ENCODE data around the gene GAREM1.

The GAREM1 gene

GRCh38 chr18:32373505-32373904 lies 97.2 kb downstream of the GAREM1 start:
- Mint-ChIP-seq H3K9me3 (no peaks in the 10 kb centered on the region), H3K27me3 (no peaks in the 10 kb centered on the region), H3K4me1 (no peaks in the 10 kb centered on the region), H3K4me3 (no peak overlapping the region), H3K27ac (no peak overlapping the region), H3K36me3 (no peaks in the 10 kb centered on the region)
- ATAC-seq, result no peak

- H3K36me3 Mint-ChIP-seq, result no peaks in the 10 kb centered on the region
- no peak for ATAC-seq
- H3K4me3 Mint-ChIP-seq, result no peak overlapping the region
- H3K4me1 Mint-ChIP-seq, result no peaks in the 10 kb centered on the region
- no peaks in the 10 kb centered on the region for H3K9me3 Mint-ChIP-seq
- no peaks in the 10 kb centered on the region for H3K27me3 Mint-ChIP-seq
- no peak overlapping the region for H3K27ac Mint-ChIP-seq
Observed at GRCh38 chr18:32372381-32373061, 98.2 kb downstream of the GAREM1 start.

- ATAC-seq, result no peak
- H3K9me3 Mint-ChIP-seq, result no peaks in the 10 kb centered on the region
- H3K4me3 Mint-ChIP-seq, result no peak overlapping the region
Observed at GRCh38 chr18:32372047-32372380, 98.7 kb downstream of the GAREM1 start.

DNA sequence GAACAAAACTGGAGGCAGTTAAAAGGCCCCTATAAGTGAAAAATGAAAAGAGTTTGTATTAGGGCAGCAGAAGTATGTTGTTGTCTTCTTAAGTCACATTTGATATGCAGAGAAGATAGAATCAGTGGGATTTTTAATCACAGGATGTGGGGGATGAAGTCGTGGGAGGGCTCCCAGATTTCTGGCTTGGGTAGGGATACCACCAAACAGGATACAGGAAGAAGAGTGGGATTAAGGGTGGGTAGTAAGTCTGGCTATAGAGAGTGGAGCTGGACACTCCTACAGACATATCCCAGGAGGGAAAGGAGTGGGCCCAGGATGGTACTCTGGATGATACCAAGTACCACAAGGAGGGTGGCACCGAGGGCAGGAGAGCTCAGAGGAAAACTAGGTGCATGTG lies 99.3 kb downstream of the GAREM1 start:
- no peak overlapping the region for H3K27ac Mint-ChIP-seq
- H3K36me3 Mint-ChIP-seq, result no peaks in the 10 kb centered on the region
- no peaks in the 10 kb centered on the region for H3K4me1 Mint-ChIP-seq
- H3K27me3 Mint-ChIP-seq, result no peaks in the 10 kb centered on the region
- H3K9me3 Mint-ChIP-seq, result no peaks in the 10 kb centered on the region
- H3K4me3 Mint-ChIP-seq, result no peak overlapping the region
- ATAC-seq, result no peak

More at GRCh38 chr18:32372047-32372380, 98.7 kb downstream of the GAREM1 start:
- Mint-ChIP-seq H3K36me3 (no peaks in the 10 kb centered on the region), H3K27me3 (no peaks in the 10 kb centered on the region), H3K27ac (no peak overlapping the region), H3K4me1 (no peaks in the 10 kb centered on the region)

GRCh38 chr18:32368991-32369390 lies 101.7 kb downstream of the GAREM1 start:
- H3K4me1 Mint-ChIP-seq, result no peaks in the 10 kb centered on the region
- no peak overlapping the region for H3K27ac Mint-ChIP-seq
- ATAC-seq, result no peak
- H3K4me3 Mint-ChIP-seq, result no peak overlapping the region
- H3K36me3 Mint-ChIP-seq, result no peaks in the 10 kb centered on the region
- no peaks in the 10 kb centered on the region for H3K27me3 Mint-ChIP-seq
- H3K9me3 Mint-ChIP-seq, result no peaks in the 10 kb centered on the region

DNA sequence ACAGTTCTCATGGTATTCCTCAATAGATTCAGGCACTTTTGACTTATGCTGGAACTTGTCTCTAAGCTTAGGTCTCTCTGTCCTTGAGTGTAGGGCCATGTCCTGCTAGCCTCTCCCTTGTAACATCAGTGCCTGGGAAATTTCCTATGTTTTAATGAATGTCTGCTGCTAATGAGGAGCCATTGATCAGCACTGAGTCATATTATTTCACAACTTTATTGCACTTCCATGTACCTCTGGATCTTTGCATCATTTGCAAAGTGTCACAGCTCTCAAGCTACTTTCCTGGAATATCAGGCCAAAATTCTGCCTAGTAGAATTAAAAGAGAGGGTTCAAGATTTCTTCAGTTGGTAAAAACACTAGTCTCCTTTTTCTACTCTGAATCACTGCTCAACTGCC lies 102.5 kb downstream of the GAREM1 start:
- H3K9me3 Mint-ChIP-seq, result no peaks in the 10 kb centered on the region
- H3K36me3 Mint-ChIP-seq, result no peaks in the 10 kb centered on the region
- H3K4me1 Mint-ChIP-seq, result no peaks in the 10 kb centered on the region
- H3K4me3 Mint-ChIP-seq, result no peak overlapping the region
- H3K27me3 Mint-ChIP-seq, result no peaks in the 10 kb centered on the region
- H3K27ac Mint-ChIP-seq, result no peak overlapping the region
- ATAC-seq, result no peak

DNA sequence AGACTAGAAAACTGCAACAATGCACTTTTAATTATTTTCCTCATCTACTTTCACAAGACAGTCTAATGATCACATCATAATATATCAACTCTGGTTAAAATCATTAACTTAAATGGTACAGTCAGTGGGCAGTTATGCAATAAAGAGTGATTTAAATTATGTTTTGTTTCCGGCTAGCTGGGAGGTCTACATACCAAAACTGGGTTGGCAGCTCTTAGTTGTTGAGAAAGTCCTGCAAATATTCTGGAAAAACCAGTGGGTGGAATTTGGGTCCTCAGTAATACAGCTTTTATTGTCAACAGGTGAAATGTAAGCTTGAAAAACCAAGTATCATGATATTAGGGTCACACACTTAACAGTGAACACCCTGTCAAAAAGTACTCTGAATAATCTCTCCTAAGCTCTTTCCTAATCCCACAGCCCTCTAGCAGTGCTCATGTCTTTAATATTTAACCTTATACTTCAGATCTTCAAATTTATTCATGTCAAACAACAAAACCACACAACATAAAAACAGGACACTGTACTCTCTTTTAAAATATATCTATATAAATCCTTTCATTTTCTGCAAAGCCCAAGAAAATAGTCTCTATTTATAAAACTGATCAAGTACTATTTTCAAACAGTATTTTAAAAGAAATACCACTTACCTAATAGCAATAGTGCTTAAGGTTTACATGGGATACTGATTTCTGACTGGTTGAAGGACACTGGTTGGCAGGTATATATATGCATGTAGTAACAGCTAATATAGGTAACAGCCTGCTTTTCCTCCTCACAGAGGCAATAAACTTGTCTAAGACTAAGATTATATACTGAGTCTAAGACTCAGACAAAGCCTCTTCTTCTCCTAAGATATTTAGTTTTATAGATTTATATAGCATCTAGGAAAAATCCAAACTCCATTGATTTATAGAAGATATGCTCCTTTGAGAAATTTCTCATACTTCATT lies 103.8 kb downstream of the GAREM1 start:
- no peak overlapping the region for H3K27ac Mint-ChIP-seq
- H3K27me3 Mint-ChIP-seq, result no peaks in the 10 kb centered on the region
- no peaks in the 10 kb centered on the region for H3K36me3 Mint-ChIP-seq
- no peaks in the 10 kb centered on the region for H3K4me1 Mint-ChIP-seq
- no peak for ATAC-seq
- no peak overlapping the region for H3K4me3 Mint-ChIP-seq
- H3K9me3 Mint-ChIP-seq, result no peaks in the 10 kb centered on the region

GRCh38 chr18:32362484-32362883 lies 108.2 kb downstream of the GAREM1 start:
- Mint-ChIP-seq H3K4me3 (no peak overlapping the region), H3K36me3 (no peaks in the 10 kb centered on the region), H3K27me3 (no peaks in the 10 kb centered on the region), H3K27ac (no peak overlapping the region), H3K9me3 (no peaks in the 10 kb centered on the region), H3K4me1 (no peaks in the 10 kb centered on the region)
- no peak for ATAC-seq

DNA sequence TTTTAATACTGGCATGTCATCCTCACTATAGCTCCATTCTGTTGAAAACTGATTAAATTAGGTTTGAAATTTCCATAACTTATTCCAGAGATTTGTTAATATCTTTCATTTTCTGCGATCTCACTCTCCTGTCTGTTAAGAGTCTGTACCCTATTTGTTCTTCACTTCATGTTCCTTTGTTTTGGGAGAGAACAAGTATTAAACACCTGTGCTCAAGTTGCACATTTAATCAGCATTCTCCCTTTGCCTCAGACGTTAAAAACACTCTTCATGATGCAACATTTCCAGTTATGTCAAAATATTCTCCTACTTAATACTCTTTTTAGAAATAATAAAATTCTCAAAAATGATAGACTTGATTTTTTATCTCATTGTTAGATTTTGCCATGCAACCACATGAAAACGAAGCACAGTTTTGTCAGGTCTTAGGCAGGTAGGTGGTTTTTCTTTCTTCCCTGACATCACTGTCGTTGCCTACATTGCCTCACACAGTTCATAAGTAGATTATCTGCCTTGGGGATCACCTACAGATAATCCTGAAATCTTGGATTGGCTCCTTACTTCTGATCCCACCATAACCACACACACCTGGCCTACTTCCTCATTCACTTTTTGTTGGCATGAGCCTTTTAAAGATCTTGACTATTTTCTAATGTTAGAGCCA lies 109.9 kb downstream of the GAREM1 start:
- Mint-ChIP-seq H3K4me3 (no peak overlapping the region), H3K27me3 (peaks cover 10% of the 10 kb centered on the region), H3K36me3 (no peaks in the 10 kb centered on the region), H3K4me1 (no peaks in the 10 kb centered on the region), H3K27ac (no peak overlapping the region), H3K9me3 (no peaks in the 10 kb centered on the region)
- ATAC-seq, result no peak

- Mint-ChIP-seq H3K36me3 (no peaks in the 10 kb centered on the region), H3K4me1 (no peaks in the 10 kb centered on the region), H3K4me3 (no peak overlapping the region), H3K27ac (no peak overlapping the region), H3K27me3 (peaks cover 10% of the 10 kb centered on the region), H3K9me3 (no peaks in the 10 kb centered on the region)
- ATAC-seq, result no peak
Observed at GRCh38 chr18:32358529-32358928, 112.2 kb downstream of the GAREM1 start.

- Mint-ChIP-seq H3K27me3 (peaks cover 10% of the 10 kb centered on the region), H3K9me3 (no peaks in the 10 kb centered on the region), H3K36me3 (no peaks in the 10 kb centered on the region), H3K27ac (no peak overlapping the region), H3K4me3 (no peak overlapping the region), H3K4me1 (no peaks in the 10 kb centered on the region)
- no peak for ATAC-seq
Observed at GRCh38 chr18:32358075-32358474, 112.6 kb downstream of the GAREM1 start.

- Mint-ChIP-seq H3K36me3 (no peaks in the 10 kb centered on the region), H3K27ac (no peak overlapping the region), H3K4me1 (no peaks in the 10 kb centered on the region)
Observed at GRCh38 chr18:32355896-32356295, 114.8 kb downstream of the GAREM1 start.

GRCh38 chr18:32354518-32354917 lies 116.2 kb downstream of the GAREM1 start:
- H3K27me3 Mint-ChIP-seq, result peaks cover 10% of the 10 kb centered on the region
- H3K9me3 Mint-ChIP-seq, result no peaks in the 10 kb centered on the region
- H3K27ac Mint-ChIP-seq, result no peak overlapping the region
- no peaks in the 10 kb centered on the region for H3K4me1 Mint-ChIP-seq
- no peak overlapping the region for H3K4me3 Mint-ChIP-seq
- ATAC-seq, result no peak
- no peaks in the 10 kb centered on the region for H3K36me3 Mint-ChIP-seq

More at GRCh38 chr18:32355896-32356295, 114.8 kb downstream of the GAREM1 start:
- no peak overlapping the region for H3K4me3 Mint-ChIP-seq
- ATAC-seq, result no peak
- H3K27me3 Mint-ChIP-seq, result peaks cover 10% of the 10 kb centered on the region
- H3K9me3 Mint-ChIP-seq, result no peaks in the 10 kb centered on the region

DNA sequence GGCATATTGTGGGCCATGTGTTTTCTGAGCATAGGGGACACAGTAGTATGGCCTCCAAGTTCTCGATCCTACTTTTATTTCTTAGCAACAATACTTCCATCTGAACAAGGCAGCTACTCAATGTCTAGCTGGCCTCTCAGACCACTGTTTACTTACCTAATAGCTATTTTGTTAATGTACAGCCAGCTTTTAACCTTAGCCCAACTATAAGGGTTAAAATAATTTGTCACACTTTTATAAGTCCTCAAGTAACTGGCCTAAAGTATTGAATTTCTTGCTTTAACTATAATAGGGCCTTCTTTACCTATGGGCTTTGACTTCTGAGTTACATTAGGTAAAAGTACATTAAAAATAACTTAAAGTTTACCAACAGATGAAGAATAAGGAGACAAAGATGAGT lies 117.4 kb downstream of the GAREM1 start:
- Mint-ChIP-seq H3K36me3 (no peaks in the 10 kb centered on the region), H3K27ac (no peak overlapping the region), H3K4me1 (no peaks in the 10 kb centered on the region), H3K9me3 (no peaks in the 10 kb centered on the region), H3K4me3 (no peak overlapping the region), H3K27me3 (peaks cover 10% of the 10 kb centered on the region)
- no peak for ATAC-seq

DNA sequence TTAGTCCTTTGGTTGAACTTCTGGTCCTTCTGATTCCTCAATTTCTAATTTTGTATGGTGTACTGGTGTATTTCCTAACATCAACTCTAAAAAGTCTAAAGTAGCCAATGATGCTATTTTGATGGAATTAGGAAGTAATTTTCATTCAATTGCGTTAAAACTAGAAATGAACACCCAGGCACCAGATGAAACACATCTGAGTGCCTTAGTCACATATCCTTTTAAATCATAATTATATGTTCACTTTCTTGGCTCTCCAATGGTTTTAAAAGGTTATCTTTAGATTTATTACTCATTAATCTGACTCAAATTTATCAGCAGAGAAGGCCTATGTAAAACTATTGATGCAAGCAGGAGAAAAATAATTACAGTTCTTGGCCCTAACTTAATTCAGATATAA lies 119.7 kb downstream of the GAREM1 start:
- ATAC-seq, result no peak
- Mint-ChIP-seq H3K27me3 (no peaks in the 10 kb centered on the region), H3K4me1 (no peaks in the 10 kb centered on the region), H3K9me3 (no peaks in the 10 kb centered on the region), H3K27ac (no peak overlapping the region), H3K36me3 (no peaks in the 10 kb centered on the region), H3K4me3 (no peak overlapping the region)

Data from stimulated activated memory B cell treated with anti-CD40 and anti-IgM and Interleukin-4, amounts not matched to agents 10 μg/mL and 1 μg/mL and 100 μg/mL, for 72 hours (primary cell).